K562 (cell line): ENCODE results near the gene BACH1. TPM values are rescaled to one million over a fixed set of nuclear protein-coding genes. Genes with fewer than 3 reads are reported as not detected.

Experiments
- ARHGAP35 ChIP-seq: fragments of 450-650 bp; IDR thresholded peaks from 2 replicates; pipeline ENCODE4 v1.6.1; 2018; ENCODE audit not compliant: partially characterized antibody
- CAMTA2 ChIP-seq: fragments of 250-450 bp; sonication (Bioruptor Pico); conservative IDR thresholded peaks from 2 replicates; pipeline ENCODE4 v1.5.1; 2022
- CREBBP ChIP-seq: IDR thresholded peaks from one replicate; pipeline ENCODE4 v1.6.1; 2012; ENCODE audit warnings: low read depth, mild to moderate bottlenecking, control low read depth, inconsistent platforms, low read length
- DDX20 ChIP-seq: fragments of 450-650 bp; IDR thresholded peaks from 2 replicates; pipeline ENCODE4 v1.6.1; 2016; ENCODE audit warnings: missing genetic modification characterization, low read depth, mild to moderate bottlenecking, missing compliant biosample characterization, moderate library complexity
- DIDO1 ChIP-seq: fragments of 450-650 bp; IDR thresholded peaks from 2 replicates; pipeline ENCODE4 v1.6.1; 2016; ENCODE audit warnings: low read depth, missing biosample characterization, missing genetic modification characterization
- DMBX1 ChIP-seq: fragments of 250-450 bp; sonication (Bioruptor Pico); IDR thresholded peaks from 2 replicates; pipeline ENCODE4 v1.8.0; 2022; ENCODE audit warnings: inconsistent platforms, mild to moderate bottlenecking, moderate library complexity, borderline replicate concordance
- GATAD2A ChIP-seq: fragments of 450-650 bp; IDR thresholded peaks from 2 replicates; pipeline ENCODE4 v1.6.1; 2017
- HDAC2 ChIP-seq: fragments of 450-650 bp; IDR thresholded peaks from 2 replicates; pipeline ENCODE4 v1.6.1; 2016; ENCODE audit warnings: mild to moderate bottlenecking
- HDGF ChIP-seq: fragments of 450-650 bp; IDR thresholded peaks from 2 replicates; pipeline ENCODE4 v1.6.1; 2016
- KLF1 ChIP-seq: fragments of 450-650 bp; IDR thresholded peaks from 2 replicates; pipeline ENCODE4 v1.6.1; 2016; ENCODE audit warnings: missing genetic modification characterization, missing compliant biosample characterization
- KLF6 ChIP-seq: fragments of 250-450 bp; sonication (Bioruptor Pico); IDR thresholded peaks from 2 replicates; pipeline ENCODE4 v1.4.0; 2020; ENCODE audit warnings: mild to moderate bottlenecking, moderate library complexity, borderline replicate concordance
- LARP7 ChIP-seq: fragments of 450-650 bp; IDR thresholded peaks from 2 replicates; pipeline ENCODE4 v1.6.1; 2016
- PTTG1 ChIP-seq: fragments of 450-650 bp; IDR thresholded peaks from 2 replicates; pipeline ENCODE4 v1.6.1; 2016; ENCODE audit warnings: low read depth, mild to moderate bottlenecking, missing genetic modification characterization, missing compliant biosample characterization
- SMAD4 ChIP-seq: fragments of 250-450 bp; sonication (Bioruptor Pico); conservative IDR thresholded peaks from 2 replicates; pipeline ENCODE4 v1.8.0; 2021; ENCODE audit warnings: inconsistent platforms, mild to moderate bottlenecking, moderate library complexity
- SMC3 ChIP-seq: conservative IDR thresholded peaks from 2 replicates; pipeline ENCODE4 v1.6.1; 2011; ENCODE audit warnings: low read depth, low read length, improper control_type of control experiment; ENCODE audit not compliant: insufficient read depth
- SP2 ChIP-seq: IDR thresholded peaks from 2 replicates; pipeline ENCODE4 v1.6.1; 2011; ENCODE audit warnings: mild to moderate bottlenecking, low read depth, low read length, moderate library complexity; ENCODE audit not compliant: poor library complexity, severe bottlenecking; ENCODE audit errors: extremely low read depth
- WHSC1 ChIP-seq: IDR thresholded peaks from one replicate; pipeline ENCODE4 v1.6.1; 2012; ENCODE audit warnings: low read length, control low read depth, inconsistent platforms
- ZNF217 ChIP-seq: sonication (generic); formaldehyde crosslinking; IDR thresholded peaks from 2 replicates; pipeline ENCODE4 v1.8.0; 2022; ENCODE audit warnings: mild to moderate bottlenecking, missing genetic modification reagents
- ZNF436 ChIP-seq: fragments of 250-450, 450-650 bp; sonication (Bioruptor Pico); formaldehyde crosslinking; IDR thresholded peaks from 2 replicates; pipeline ENCODE4 v1.7.0; 2020; ENCODE audit warnings: mild to moderate bottlenecking
- polyA plus RNA-seq, 8 experiments: library from polyadenylated mRNA; depleted of rRNA in 4 of 8; stranded (reverse) in 5 of 8; unstranded in 3 of 8; fragments of >200 nt; fragmentation: Nextera tagmentation in 2 of 8; fragmentation: Illumina TruSeq in 1 of 8; extraction: Ambion mirVana in 2 of 8; extraction: Trizol in 1 of 8; gene quantifications; 2 replicates each; pipeline versions ENCODE4 v1.2.1 to v1.2.3, GENCODE V29; 2011 to 2014; ENCODE audit warnings: inconsistent platforms in 1 of 8, missing spikeins in 1 of 8
- total RNA-seq, 7 experiments: library from RNA; depleted of rRNA in 6 of 7; stranded (reverse); fragments of >200 nt in 6 of 7; fragmentation: Illumina TruSeq in 2 of 7; extraction: Trizol in 2 of 7; gene quantifications; 2 replicates each; pipeline versions ENCODE4 v1.2.1 to v1.2.3, GENCODE V29; 2011 to 2021; ENCODE audit warnings: low replicate concordance in 1 of 7
- TF ChIP-seq, protein P1 (sequence below), 2 experiments: fragments of 450-650 bp in 1 of 2; IDR thresholded peaks; 2 replicates each; pipeline ENCODE4 v1.6.1; 2011 to 2017; ENCODE audit warnings: low read depth in 2 of 2, antibody characterized with exemption in 1 of 2, borderline replicate concordance in 1 of 2, low read length in 1 of 2, mild to moderate bottlenecking in 1 of 2, mixed read lengths in 1 of 2; ENCODE audit not compliant: control insufficient read depth in 1 of 2
- TF ChIP-seq, protein P2 (sequence below): fragments of 250-450 bp; sonication (Bioruptor Pico); IDR thresholded peaks from 2 replicates; pipeline ENCODE4 v1.6.1; 2021; ENCODE audit warnings: mild to moderate bottlenecking
- TF ChIP-seq, protein P3 (sequence below): fragments of 250-450 bp; sonication (Bioruptor Pico); IDR thresholded peaks from 2 replicates; pipeline ENCODE4 v1.9.0; 2021; ENCODE audit warnings: mild to moderate bottlenecking
- TF ChIP-seq, protein P4 (sequence below): fragments of 250-450 bp; sonication (Bioruptor Pico); IDR thresholded peaks from 2 replicates; pipeline ENCODE4 v1.4.0; 2020; ENCODE audit warnings: mild to moderate bottlenecking
- TF ChIP-seq, protein P5 (sequence below): fragments of 250-450 bp; sonication (Bioruptor Pico); IDR thresholded peaks from 2 replicates; pipeline ENCODE4 v1.5.1; 2021; ENCODE audit warnings: mild to moderate bottlenecking

Gene BACH1
- total and polyA plus RNA-seq, 9 of the 15 experiments (the other 6 are each of a cell fraction or from before 2014, with no cell fraction given), result 10.6 to 58.5 (median 28.6) TPM

DNA sequence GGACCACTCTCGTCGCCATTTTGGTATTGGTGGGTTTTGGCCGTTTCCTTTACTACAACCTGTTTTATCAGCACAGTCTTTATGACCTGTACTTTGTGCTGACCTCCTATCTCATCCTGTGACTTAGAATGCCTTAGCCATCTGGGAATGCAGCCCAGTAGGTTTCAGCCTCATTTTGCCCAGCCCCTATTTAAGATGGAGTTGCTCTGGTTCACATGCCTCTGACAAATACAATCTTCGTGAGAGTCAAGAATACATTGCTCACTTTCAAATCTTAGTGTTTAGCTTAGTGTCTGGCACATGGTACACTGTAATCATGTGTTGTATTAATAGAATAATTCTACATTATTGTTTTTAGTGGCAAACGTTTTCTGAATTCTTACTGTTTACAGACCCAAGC is 88.9 kb downstream of the BACH1 start (continued):
- TF ChIP-seq, protein P1, sequence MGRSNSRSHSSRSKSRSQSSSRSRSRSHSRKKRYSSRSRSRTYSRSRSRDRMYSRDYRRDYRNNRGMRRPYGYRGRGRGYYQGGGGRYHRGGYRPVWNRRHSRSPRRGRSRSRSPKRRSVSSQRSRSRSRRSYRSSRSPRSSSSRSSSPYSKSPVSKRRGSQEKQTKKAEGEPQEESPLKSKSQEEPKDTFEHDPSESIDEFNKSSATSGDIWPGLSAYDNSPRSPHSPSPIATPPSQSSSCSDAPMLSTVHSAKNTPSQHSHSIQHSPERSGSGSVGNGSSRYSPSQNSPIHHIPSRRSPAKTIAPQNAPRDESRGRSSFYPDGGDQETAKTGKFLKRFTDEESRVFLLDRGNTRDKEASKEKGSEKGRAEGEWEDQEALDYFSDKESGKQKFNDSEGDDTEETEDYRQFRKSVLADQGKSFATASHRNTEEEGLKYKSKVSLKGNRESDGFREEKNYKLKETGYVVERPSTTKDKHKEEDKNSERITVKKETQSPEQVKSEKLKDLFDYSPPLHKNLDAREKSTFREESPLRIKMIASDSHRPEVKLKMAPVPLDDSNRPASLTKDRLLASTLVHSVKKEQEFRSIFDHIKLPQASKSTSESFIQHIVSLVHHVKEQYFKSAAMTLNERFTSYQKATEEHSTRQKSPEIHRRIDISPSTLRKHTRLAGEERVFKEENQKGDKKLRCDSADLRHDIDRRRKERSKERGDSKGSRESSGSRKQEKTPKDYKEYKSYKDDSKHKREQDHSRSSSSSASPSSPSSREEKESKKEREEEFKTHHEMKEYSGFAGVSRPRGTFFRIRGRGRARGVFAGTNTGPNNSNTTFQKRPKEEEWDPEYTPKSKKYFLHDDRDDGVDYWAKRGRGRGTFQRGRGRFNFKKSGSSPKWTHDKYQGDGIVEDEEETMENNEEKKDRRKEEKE (IDR thresholded peaks at IDR 0.05; ENCODE audit: borderline replicate concordance in 1 of 2, control insufficient read depth in 1 of 2, low read depth in 2 of 2, low read length in 1 of 2), result no peak
- TF ChIP-seq, protein P2, sequence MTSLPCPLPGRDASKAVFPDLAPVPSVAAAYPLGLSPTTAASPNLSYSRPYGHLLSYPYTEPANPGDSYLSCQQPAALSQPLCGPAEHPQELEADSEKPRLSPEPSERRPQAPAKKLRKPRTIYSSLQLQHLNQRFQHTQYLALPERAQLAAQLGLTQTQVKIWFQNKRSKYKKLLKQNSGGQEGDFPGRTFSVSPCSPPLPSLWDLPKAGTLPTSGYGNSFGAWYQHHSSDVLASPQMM (CRISPR knock-in tag), result no peak
- no peak for TF ChIP-seq ZNF217 (CRISPR knock-in tag)
- 0 out of 2 replicates have a peak, but pooled peaks have one; percentile 39 for TF ChIP-seq DDX20 (tag)
- TF ChIP-seq GATAD2A, result no peak
- peak; percentile 85 for TF ChIP-seq DMBX1 (CRISPR knock-in tag)
- no peak for TF ChIP-seq CAMTA2 (CRISPR knock-in tag)
- TF ChIP-seq, protein P3, sequence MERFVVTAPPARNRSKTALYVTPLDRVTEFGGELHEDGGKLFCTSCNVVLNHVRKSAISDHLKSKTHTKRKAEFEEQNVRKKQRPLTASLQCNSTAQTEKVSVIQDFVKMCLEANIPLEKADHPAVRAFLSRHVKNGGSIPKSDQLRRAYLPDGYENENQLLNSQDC, result no peak
- TF ChIP-seq HDGF, result no peak
- TF ChIP-seq, protein P4, sequence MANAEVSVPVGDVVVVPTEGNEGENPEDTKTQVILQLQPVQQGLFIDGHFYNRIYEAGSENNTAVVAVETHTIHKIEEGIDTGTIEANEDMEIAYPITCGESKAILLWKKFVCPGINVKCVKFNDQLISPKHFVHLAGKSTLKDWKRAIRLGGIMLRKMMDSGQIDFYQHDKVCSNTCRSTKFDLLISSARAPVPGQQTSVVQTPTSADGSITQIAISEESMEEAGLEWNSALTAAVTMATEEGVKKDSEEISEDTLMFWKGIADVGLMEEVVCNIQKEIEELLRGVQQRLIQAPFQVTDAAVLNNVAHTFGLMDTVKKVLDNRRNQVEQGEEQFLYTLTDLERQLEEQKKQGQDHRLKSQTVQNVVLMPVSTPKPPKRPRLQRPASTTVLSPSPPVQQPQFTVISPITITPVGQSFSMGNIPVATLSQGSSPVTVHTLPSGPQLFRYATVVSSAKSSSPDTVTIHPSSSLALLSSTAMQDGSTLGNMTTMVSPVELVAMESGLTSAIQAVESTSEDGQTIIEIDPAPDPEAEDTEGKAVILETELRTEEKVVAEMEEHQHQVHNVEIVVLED (CRISPR knock-in tag), result no peak
- no peak for TF ChIP-seq KLF6
- TF ChIP-seq, protein P5, sequence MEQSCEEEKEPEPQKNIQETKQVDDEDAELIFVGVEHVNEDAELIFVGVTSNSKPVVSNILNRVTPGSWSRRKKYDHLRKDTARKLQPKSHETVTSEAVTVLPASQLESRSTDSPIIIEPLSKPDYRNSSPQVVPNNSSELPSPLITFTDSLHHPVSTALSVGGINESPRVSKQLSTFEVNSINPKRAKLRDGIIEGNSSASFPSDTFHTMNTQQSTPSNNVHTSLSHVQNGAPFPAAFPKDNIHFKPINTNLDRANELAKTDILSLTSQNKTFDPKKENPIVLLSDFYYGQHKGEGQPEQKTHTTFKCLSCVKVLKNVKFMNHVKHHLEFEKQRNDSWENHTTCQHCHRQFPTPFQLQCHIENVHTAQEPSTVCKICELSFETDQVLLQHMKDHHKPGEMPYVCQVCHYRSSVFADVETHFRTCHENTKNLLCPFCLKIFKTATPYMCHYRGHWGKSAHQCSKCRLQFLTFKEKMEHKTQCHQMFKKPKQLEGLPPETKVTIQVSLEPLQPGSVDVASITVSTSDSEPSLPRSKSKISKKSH, result no peak
- TF ChIP-seq HDAC2, result no peak
- no peak for TF ChIP-seq ZNF436 (CRISPR knock-in tag)
- no peak for TF ChIP-seq ARHGAP35
- TF ChIP-seq WHSC1, result no peak
- no peak for TF ChIP-seq DIDO1
- TF ChIP-seq SP2, result no peak
- no peak for TF ChIP-seq LARP7
- TF ChIP-seq SMC3, result no peak
- TF ChIP-seq SMAD4, result 0 out of 2 replicates have a peak, but pooled peaks have one; percentile 33
- no peak for TF ChIP-seq CREBBP
- TF ChIP-seq PTTG1 (tag), result 0 out of 2 replicates have a peak, but pooled peaks have one; percentile 41
- no peak for TF ChIP-seq KLF1 (tag)
